ENCODE results near the gene KLHL42.

The KLHL42 gene

GRCh38 chr12:27802936-27803335 is 22.9 kb downstream of the KLHL42 start:
- H3K4me3 ChIP-seq (ENCODE audit: low read depth, low read length) = no peak overlapping the region
- DNase-seq (ENCODE audit: low read depth) = no peak
- TF ChIP-seq, protein P1, sequence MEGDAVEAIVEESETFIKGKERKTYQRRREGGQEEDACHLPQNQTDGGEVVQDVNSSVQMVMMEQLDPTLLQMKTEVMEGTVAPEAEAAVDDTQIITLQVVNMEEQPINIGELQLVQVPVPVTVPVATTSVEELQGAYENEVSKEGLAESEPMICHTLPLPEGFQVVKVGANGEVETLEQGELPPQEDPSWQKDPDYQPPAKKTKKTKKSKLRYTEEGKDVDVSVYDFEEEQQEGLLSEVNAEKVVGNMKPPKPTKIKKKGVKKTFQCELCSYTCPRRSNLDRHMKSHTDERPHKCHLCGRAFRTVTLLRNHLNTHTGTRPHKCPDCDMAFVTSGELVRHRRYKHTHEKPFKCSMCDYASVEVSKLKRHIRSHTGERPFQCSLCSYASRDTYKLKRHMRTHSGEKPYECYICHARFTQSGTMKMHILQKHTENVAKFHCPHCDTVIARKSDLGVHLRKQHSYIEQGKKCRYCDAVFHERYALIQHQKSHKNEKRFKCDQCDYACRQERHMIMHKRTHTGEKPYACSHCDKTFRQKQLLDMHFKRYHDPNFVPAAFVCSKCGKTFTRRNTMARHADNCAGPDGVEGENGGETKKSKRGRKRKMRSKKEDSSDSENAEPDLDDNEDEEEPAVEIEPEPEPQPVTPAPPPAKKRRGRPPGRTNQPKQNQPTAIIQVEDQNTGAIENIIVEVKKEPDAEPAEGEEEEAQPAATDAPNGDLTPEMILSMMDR (IDR thresholded peaks at IDR 0.05; ENCODE audit: control insufficient read depth, extremely low read depth, insufficient read depth) = no peak

GRCh38 chr12:27805238-27805637 is 25.2 kb downstream of the KLHL42 start:
- H3K4me3 ChIP-seq (ENCODE audit: low read depth, low read length) = no peak overlapping the region
- no peak for DNase-seq (ENCODE audit: low read depth)
- TF ChIP-seq, protein P1 (IDR thresholded peaks at IDR 0.05; ENCODE audit: control insufficient read depth, extremely low read depth, insufficient read depth) = no peak

GRCh38 chr12:27806259-27806658 is 26.2 kb downstream of the KLHL42 start:
- no peak overlapping the region for H3K4me3 ChIP-seq (ENCODE audit: low read depth, low read length)
- no peak for DNase-seq (ENCODE audit: low read depth)
- TF ChIP-seq, protein P1 (IDR thresholded peaks at IDR 0.05; ENCODE audit: control insufficient read depth, extremely low read depth, insufficient read depth) = no peak

DNA sequence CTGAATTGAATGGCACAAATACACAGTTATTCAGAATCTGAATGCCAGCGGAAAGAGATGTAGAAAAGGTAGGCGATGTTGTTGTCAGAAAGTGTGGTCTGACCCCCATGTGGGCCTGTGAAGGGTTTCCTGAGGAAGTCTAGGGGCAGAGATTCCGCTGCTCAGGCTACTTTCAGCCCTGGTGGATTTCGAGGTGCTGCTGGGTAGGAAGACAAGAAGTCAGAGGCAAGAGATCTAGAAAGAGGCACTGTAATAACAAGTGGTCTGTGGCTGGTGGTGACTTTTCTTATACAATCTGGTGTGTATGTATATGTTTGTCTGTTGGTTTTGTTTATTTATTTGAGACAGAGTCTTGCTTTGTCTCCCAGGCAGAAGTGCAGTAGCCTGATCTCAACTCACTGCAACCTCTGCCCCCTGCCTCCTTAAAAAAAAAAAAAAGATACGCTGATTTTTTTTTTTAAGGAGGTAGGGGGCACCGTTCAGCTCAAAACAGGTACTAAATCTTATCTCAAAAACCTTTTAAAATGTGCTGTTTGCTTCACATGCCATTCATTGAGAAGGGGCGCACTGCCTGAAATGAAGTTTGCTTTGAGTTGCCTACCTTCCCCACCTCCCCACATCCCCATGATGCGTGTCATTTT is 27.1 kb downstream of the KLHL42 start:
- DNase-seq (ENCODE audit: low read depth) = no peak
- H3K4me3 ChIP-seq (ENCODE audit: low read depth, low read length) = no peak overlapping the region
- TF ChIP-seq, protein P1 (IDR thresholded peaks at IDR 0.05; ENCODE audit: control insufficient read depth, extremely low read depth, insufficient read depth) = no peak

DNA sequence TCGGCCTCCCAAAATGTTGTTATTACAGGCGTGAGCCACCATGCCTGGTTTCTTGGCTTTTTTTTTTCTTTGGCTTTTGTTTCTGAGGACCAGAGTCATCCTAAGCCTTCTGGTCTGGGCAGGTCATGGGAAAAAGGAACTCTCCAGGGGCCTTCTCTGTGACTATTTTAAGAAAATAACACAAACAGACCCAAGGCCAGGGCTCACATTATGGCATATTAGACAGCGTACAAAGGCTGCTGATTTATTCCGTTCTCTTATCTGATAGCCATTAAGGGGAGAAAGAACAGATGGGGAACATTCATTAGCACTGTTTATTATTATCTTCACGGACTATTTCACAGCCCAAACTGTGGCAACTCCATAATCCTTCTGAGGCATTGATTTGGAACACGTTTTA is 28.8 kb downstream of the KLHL42 start:
- no peak overlapping the region for H3K4me3 ChIP-seq (ENCODE audit: low read depth, low read length)
- DNase-seq (ENCODE audit: low read depth) = no peak
- TF ChIP-seq, protein P1 (IDR thresholded peaks at IDR 0.05; ENCODE audit: control insufficient read depth, extremely low read depth, insufficient read depth) = no peak

DNA sequence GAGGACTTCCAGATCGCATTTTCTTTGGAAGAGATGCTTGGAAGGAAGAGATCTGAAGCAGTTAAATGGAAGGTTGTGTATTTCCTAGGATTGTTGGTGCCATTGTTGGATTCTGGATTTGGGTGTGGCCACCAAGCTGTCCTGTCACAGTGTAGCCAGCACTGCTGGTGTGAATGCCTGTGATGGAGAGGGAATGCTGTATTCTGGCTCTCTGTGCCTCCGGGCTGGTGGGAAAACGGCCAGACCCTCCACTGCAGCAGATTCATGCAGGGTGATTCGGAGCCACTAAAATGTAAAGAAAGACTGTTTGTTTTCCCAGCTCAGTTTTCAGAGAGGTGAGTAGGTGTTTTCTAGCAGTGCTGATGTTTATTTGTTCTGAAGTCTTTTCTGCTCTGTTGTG is 30.7 kb downstream of the KLHL42 start:
- TF ChIP-seq, protein P1 (IDR thresholded peaks at IDR 0.05; ENCODE audit: control insufficient read depth, extremely low read depth, insufficient read depth) = no peak
- no peak overlapping the region for H3K4me3 ChIP-seq (ENCODE audit: low read depth, low read length)
- no peak for DNase-seq (ENCODE audit: low read depth)

DNA sequence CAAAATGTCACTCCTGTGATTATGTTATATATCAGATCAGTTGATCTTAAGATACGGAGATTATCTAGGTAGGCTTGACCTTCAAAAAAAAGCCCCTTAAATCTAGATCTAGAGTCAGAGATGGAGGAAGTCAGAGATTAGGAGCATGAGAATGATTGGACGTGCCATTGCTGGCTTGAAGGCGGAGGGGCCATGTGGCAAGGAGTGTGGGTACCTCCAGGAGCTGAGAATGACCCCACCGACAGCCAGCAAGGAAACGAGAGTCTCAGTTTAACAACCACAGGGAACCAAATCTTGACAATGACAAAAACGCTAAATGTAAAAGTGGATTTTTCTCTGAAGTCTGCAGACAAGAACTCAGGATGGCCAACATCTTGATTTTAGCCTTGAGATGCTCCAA is 32.5 kb downstream of the KLHL42 start:
- H3K4me3 ChIP-seq (ENCODE audit: low read depth, low read length) = no peak overlapping the region
- DNase-seq (ENCODE audit: low read depth) = no peak
- TF ChIP-seq, protein P1 (IDR thresholded peaks at IDR 0.05; ENCODE audit: control insufficient read depth, extremely low read depth, insufficient read depth) = no peak

Measured in LNCaP clone FGC (cell line).